HCT116 (cell line): Measurements from ENCODE around the gene KLHDC9. TPM values are rescaled to one million over a fixed set of nuclear protein-coding genes. Genes with fewer than 3 reads are reported as not detected.

Experiments
- ATAC-seq: fragments of 200-7000 bp; cut with Tn5 transposase; 2 replicates; pipeline ENCODE4 v1.9.1; 2020; ENCODE audit warnings: mild to moderate bottlenecking, moderate library complexity
- BruUV-seq: library from RNA; stranded (reverse); fragments of 400-500 nt; replicated peaks from 2 replicates; lab custom pipeline; 2021; lab: Mats Ljungman, UMichigan
- CTCF ChIA-PET: fragments of 300-600 bp; sonication (Branson Sonifier 250); formaldehyde crosslinking; loops from one replicate; lab custom pipeline; 2021; ENCODE audit warnings: antibody characterized with exemption; lab: Charles Lee
- POLR2A ChIA-PET: fragments of 300-600, 350-600 bp; sonication (Branson Sonifier 250); formaldehyde crosslinking; loops from one replicate; lab custom pipeline; 2021; ENCODE audit warnings: antibody characterized with exemption; lab: Charles Lee
- RAD21 ChIA-PET, 2 experiments: fragments of 300-600 bp; sonication (Branson Sonifier 250); formaldehyde crosslinking; loops; one replicate each; lab custom pipeline; 2023; ENCODE audit warnings: low total read pairs in 2 of 2; ENCODE audit not compliant: uncharacterized antibody in 2 of 2, unreplicated experiment in 2 of 2, low non-redundant PET in 1 of 2; lab: Charles Lee
- DNase-seq: peaks from one replicate; pipeline ENCODE4 v3.0.0-alpha.2; 2010; ENCODE audit warnings: low read depth, low spot score
- H2AFZ ChIP-seq: fragments of 200-600 bp; shearing (Covaris generic), sonication (generic); 2 replicates; pipeline ENCODE4 v1.6.1; 2017; ENCODE audit warnings: low read depth, mixed run types, mixed read lengths, antibody characterized with exemption, low read length; ENCODE audit not compliant: poor library complexity, severe bottlenecking
- H3K27ac ChIP-seq: 2 replicates; pipeline ENCODE4 v1.5.1; 2012; ENCODE audit warnings: low read depth, low read length
- H3K27me3 ChIP-seq: fragments of 200-600 bp; sonication (generic); 2 replicates; pipeline ENCODE4 v1.6.1; 2016; ENCODE audit warnings: mixed run types, low read length, mixed read lengths; ENCODE audit not compliant: insufficient read depth
- H3K36me3 ChIP-seq, 2 experiments: fragments of 200-500 bp in 1 of 2; fragments of 200-600 bp in 1 of 2; sonication (Bioruptor generic) in 1 of 2; sonication (generic) in 1 of 2; 2 replicates each; pipeline versions ENCODE4 v1.5.1 to v1.6.1; 2014 to 2016; ENCODE audit warnings: low read length in 2 of 2, inconsistent platforms in 1 of 2, mixed read lengths in 1 of 2, mixed run types in 1 of 2; ENCODE audit not compliant: insufficient read depth in 2 of 2, control insufficient read depth in 1 of 2
- H3K4me1 ChIP-seq, 2 experiments: fragments of 200-600 bp in 1 of 2; sonication (generic) in 1 of 2; 2 replicates each; pipeline versions ENCODE4 v1.5.1 to v1.6.1; 2012 to 2017; ENCODE audit warnings: low read length in 2 of 2, inconsistent platforms in 1 of 2, mild to moderate bottlenecking in 1 of 2, mixed read lengths in 1 of 2, mixed run types in 1 of 2, moderate library complexity in 1 of 2; ENCODE audit not compliant: insufficient read depth in 2 of 2, control insufficient read depth in 1 of 2
- H3K4me2 ChIP-seq: fragments of 200-600 bp; sonication (generic); 2 replicates; pipeline ENCODE4 v1.6.1; 2017; ENCODE audit warnings: mixed run types, low read length, mixed read lengths
- H3K4me3 ChIP-seq, 2 experiments: fragments of 200-600 bp in 1 of 2; sonication (generic) in 1 of 2; replicated peaks in 1 of 2; 2 replicates each; pipeline ENCODE4 v1.5.1; 2011 to 2016; ENCODE audit warnings: low read length in 2 of 2, control low read depth in 1 of 2, low read depth in 1 of 2, mild to moderate bottlenecking in 1 of 2, mixed read lengths in 1 of 2, mixed run types in 1 of 2
- H3K79me2 ChIP-seq: fragments of 200-600 bp; sonication (generic); 2 replicates; pipeline ENCODE4 v1.6.1; 2017; ENCODE audit warnings: mild to moderate bottlenecking, mixed run types, low read length, moderate library complexity, mixed read lengths; ENCODE audit not compliant: insufficient read depth
- H3K9ac ChIP-seq: fragments of 200-600 bp; sonication (generic); 2 replicates; pipeline ENCODE4 v1.6.1; 2016; ENCODE audit warnings: low read length, mixed read lengths
- H3K9me2 ChIP-seq: fragments of 200-600 bp; sonication (generic), shearing (Covaris generic); 2 replicates; pipeline ENCODE4 v1.6.1; 2017; ENCODE audit warnings: mixed run types, mild to moderate bottlenecking, moderate library complexity; ENCODE audit not compliant: insufficient read depth
- H3K9me3 ChIP-seq, 2 experiments: fragments of 200-500 bp in 1 of 2; fragments of 200-600 bp in 1 of 2; sonication (Bioruptor generic) in 1 of 2; sonication (generic) in 1 of 2; 2 replicates each; pipeline ENCODE4 v1.6.1; 2014 to 2017; ENCODE audit warnings: low read length in 2 of 2, mixed read lengths in 2 of 2, inconsistent platforms in 1 of 2, low read depth in 1 of 2, mild to moderate bottlenecking in 1 of 2, mixed run types in 1 of 2, moderate library complexity in 1 of 2; ENCODE audit not compliant: control insufficient read depth in 1 of 2, insufficient read depth in 1 of 2
- H4K20me1 ChIP-seq: fragments of 200-600 bp; sonication (generic), shearing (Covaris generic); 2 replicates; pipeline ENCODE4 v1.6.1; 2017; ENCODE audit warnings: mixed run types, mild to moderate bottlenecking, moderate library complexity; ENCODE audit not compliant: insufficient read depth
- EGR1 ChIP-seq: IDR thresholded peaks from 2 replicates; pipeline ENCODE4 v1.6.1; 2012; ENCODE audit warnings: low read depth
- EZH2 ChIP-seq: fragments of 200-600 bp; sonication (generic); IDR thresholded peaks from 2 replicates; pipeline ENCODE4 v1.6.1; 2017; ENCODE audit warnings: antibody characterized with exemption, mixed run types
- FOSL1 ChIP-seq: IDR thresholded peaks from 2 replicates; pipeline ENCODE4 v1.6.1; 2012; ENCODE audit warnings: low read depth
- JUND ChIP-seq: IDR thresholded peaks from 2 replicates; pipeline ENCODE4 v1.6.1; 2012
- POLR2A ChIP-seq: IDR thresholded peaks from 2 replicates; pipeline ENCODE4 v1.7.0; 2011; ENCODE audit warnings: borderline replicate concordance; ENCODE audit not compliant: insufficient read depth, insufficient read length; ENCODE audit errors: extremely low read depth
- RAD21 ChIP-seq: IDR thresholded peaks from 2 replicates; pipeline ENCODE4 v1.6.1; 2012; ENCODE audit warnings: low read depth, mild to moderate bottlenecking
- SIN3A ChIP-seq: IDR thresholded peaks from 2 replicates; pipeline ENCODE4 v1.6.1; 2012; ENCODE audit warnings: low read depth
- SP1 ChIP-seq: IDR thresholded peaks from 2 replicates; pipeline ENCODE4 v1.6.1; 2012; ENCODE audit warnings: low read depth
- intact Hi-C: fragments of 100-400 bp; cut with micrococcal nuclease; formaldehyde crosslinking; loops from 2 replicates; pipeline ENCODE4 v1.10.0; 2022
- total RNA-seq: library from RNA; stranded (reverse); gene quantifications from one replicate; pipeline ENCODE4 v1.2.1, GENCODE V29; 2021; ENCODE audit not compliant: unreplicated experiment
- TF ChIP-seq, protein P1 (sequence below): IDR thresholded peaks from 2 replicates; pipeline ENCODE4 v1.6.1; 2011; ENCODE audit warnings: mild to moderate bottlenecking, low read length, moderate library complexity; ENCODE audit not compliant: insufficient replicate concordance; ENCODE audit errors: extremely low read depth
- TF ChIP-seq, protein P2 (sequence below), 3 experiments: fragments of 200-600 bp in 1 of 3; sonication (generic) in 1 of 3; IDR thresholded peaks in 2 of 3; conservative IDR thresholded peaks in 1 of 3; 2 replicates each; pipeline ENCODE4 v1.5.1; 2012 to 2017; ENCODE audit warnings: low read depth in 2 of 3, low read length in 2 of 3, antibody characterized with exemption in 1 of 3, borderline replicate concordance in 1 of 3, control low read depth in 1 of 3, mild to moderate bottlenecking in 1 of 3, mixed read lengths in 1 of 3, mixed run types in 1 of 3, moderate library complexity in 1 of 3; ENCODE audit not compliant: insufficient read depth in 1 of 3

Gene KLHDC9
- total RNA-seq, 1 experiment from 2014 or later, result 1.4 TPM

DNA sequence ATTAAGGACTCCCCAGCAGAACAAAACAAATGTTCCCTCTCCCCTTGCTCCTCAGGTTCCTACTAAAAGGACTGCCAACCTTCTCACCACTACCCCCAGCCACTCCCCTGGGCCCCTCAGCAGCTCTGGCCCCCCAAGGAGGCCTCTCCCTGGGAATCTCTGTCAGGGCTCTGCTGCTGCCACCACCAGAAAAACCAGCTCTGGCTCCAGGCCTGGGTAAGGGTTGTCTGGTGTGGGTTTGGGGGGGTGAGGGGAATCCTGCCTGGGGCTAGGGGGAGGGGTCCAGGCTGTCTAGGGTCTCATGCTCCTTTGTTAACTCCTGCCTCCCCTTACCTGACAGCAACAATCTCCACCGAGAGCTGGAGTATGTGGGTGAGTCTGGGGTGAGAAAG is 13.6 kb upstream of the KLHDC9 start:
- RAD21 ChIA-PET, result no interaction called here
- CTCF ChIA-PET, result interaction anchor here (0.9 to 2.4 kb wide), 4 partner anchors 12 to 87 kb away, joined by 3 to 9 read pairs (median 4); partner anchors contain the start of gene KLHDC9
- intact Hi-C loops, result no loop called here
- Histone ChIP-seq H2AFZ (no peak overlapping the region), H3K27ac (no peak overlapping the region), H3K4me1 (peaks cover 38 to 92% of the 10 kb centered on the region in 2 experiments), H3K9ac (no peak overlapping the region), H3K9me3 (no peaks in the 10 kb centered on the region), H3K4me2 (peak overlapping the region; percentile 73), H3K9me2 (no peaks in the 10 kb centered on the region), H3K4me3 (no peak overlapping the region), H3K27me3 (no peaks in the 10 kb centered on the region), H3K79me2 (no peaks in the 10 kb centered on the region), H4K20me1 (no peaks in the 10 kb centered on the region), H3K36me3 (no peaks in the 10 kb centered on the region)
- ATAC-seq (no peak), DNase-seq (no peak)
- TF ChIP-seq, protein P1, sequence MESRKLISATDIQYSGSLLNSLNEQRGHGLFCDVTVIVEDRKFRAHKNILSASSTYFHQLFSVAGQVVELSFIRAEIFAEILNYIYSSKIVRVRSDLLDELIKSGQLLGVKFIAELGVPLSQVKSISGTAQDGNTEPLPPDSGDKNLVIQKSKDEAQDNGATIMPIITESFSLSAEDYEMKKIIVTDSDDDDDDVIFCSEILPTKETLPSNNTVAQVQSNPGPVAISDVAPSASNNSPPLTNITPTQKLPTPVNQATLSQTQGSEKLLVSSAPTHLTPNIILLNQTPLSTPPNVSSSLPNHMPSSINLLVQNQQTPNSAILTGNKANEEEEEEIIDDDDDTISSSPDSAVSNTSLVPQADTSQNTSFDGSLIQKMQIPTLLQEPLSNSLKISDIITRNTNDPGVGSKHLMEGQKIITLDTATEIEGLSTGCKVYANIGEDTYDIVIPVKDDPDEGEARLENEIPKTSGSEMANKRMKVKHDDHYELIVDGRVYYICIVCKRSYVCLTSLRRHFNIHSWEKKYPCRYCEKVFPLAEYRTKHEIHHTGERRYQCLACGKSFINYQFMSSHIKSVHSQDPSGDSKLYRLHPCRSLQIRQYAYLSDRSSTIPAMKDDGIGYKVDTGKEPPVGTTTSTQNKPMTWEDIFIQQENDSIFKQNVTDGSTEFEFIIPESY, result no peak
- TF ChIP-seq JUND (no peak), POLR2A (no peak), SIN3A (no peak), EZH2 (no peak), FOSL1 (no peak), SP1 (no peak), EGR1 (no peak), RAD21 (no peak)
- TF ChIP-seq, protein P2, sequence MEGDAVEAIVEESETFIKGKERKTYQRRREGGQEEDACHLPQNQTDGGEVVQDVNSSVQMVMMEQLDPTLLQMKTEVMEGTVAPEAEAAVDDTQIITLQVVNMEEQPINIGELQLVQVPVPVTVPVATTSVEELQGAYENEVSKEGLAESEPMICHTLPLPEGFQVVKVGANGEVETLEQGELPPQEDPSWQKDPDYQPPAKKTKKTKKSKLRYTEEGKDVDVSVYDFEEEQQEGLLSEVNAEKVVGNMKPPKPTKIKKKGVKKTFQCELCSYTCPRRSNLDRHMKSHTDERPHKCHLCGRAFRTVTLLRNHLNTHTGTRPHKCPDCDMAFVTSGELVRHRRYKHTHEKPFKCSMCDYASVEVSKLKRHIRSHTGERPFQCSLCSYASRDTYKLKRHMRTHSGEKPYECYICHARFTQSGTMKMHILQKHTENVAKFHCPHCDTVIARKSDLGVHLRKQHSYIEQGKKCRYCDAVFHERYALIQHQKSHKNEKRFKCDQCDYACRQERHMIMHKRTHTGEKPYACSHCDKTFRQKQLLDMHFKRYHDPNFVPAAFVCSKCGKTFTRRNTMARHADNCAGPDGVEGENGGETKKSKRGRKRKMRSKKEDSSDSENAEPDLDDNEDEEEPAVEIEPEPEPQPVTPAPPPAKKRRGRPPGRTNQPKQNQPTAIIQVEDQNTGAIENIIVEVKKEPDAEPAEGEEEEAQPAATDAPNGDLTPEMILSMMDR (IDR thresholded peaks at IDR 0.05 in 2 of 3, conservative IDR thresholded peaks at IDR 0.05 in 1 of 3; ENCODE audit: borderline replicate concordance in 1 of 3, insufficient read depth in 1 of 3, low read depth in 2 of 3, low read length in 2 of 3), result no peak
- POLR2A ChIA-PET, result interaction anchor here (1.4 kb wide), 1 partner anchor 46 kb away, joined by 4 read pairs; the partner anchor contains the start of gene TSTD1
- BruUV-seq, result no TSS peak
